Measurements from ENCODE around the gene PCNT. TPM values are rescaled to one million over a fixed set of nuclear protein-coding genes. Genes with fewer than 3 reads are reported as not detected.

The PCNT gene
- total and polyA plus RNA-seq, 9 of the 15 experiments (the other 6 are each of a cell fraction or from before 2014, with no cell fraction given): 9.1 to 53.5 (median 31.3) TPM

DNA sequence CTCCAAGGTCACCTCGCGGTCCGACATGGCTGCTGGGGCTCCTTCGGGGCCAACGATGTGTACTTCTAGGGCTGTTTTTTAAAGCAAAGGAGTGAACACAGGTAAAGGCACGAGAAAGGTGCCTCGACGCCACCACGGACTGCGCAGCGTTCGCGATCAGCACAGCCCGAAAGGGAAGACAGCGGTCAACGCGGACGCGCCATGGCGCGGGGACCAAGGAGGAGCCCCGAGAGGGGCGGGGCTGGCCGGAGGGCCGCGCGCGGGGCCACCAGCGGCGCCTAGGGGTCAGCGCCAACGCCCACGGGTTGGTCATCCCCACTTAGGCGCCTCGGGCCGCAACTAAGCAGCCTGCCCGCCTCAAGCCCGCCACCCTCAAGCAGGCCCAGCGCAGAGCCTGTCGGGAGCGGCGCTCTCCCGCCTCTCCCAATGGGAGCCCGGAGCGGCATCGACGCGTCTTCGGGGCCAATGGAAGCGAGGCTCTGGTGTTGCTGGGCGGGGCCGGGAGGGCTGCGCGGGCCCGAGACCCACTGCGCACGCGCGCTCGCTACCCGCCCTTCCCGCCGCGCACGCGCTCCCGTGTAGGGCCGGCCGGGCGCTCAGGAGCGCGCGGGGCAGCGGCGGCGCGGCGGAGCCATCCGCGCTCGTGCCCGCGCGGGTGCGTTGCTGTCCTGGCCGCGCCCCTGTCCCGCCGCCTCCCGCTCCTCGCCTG, 134.5 kb downstream of the PCNT start, which contains the start of gene DIP2A (continued):
- TF ChIP-seq FOXP1 (CRISPR knock-in tag; IDR thresholded peaks at IDR 0.05) (peak; percentile 68; the same call in 1 of the 2 replicates), TAF7 (tag; IDR thresholded peaks at IDR 0.05) (peak; percentile 92), ZNF197 (CRISPR knock-in tag; IDR thresholded peaks at IDR 0.05; ENCODE audit: low read depth) (peak; percentile 66), HDGF (IDR thresholded peaks at IDR 0.05) (no peak), ZNF583 (CRISPR knock-in tag; IDR thresholded peaks at IDR 0.05) (peak; percentile 94), ZEB2 (IDR thresholded peaks at IDR 0.05) (no peak), CBX3 (IDR thresholded peaks at IDR 0.05; ENCODE audit: borderline replicate concordance in 1 of 2, low read length in 2 of 2) (no peak), TCFL5 (CRISPR knock-in tag; conservative IDR thresholded peaks at IDR 0.05) (no peak), GATAD2B (IDR thresholded peaks at IDR 0.05; ENCODE audit: borderline replicate concordance) (peak; percentile 79; the same call in 1 of the 2 replicates), JUN (IDR thresholded peaks at IDR 0.05; ENCODE audit: borderline replicate concordance, low read depth, low read length) (no peak; the same call in 1 of the 2 replicates), JUN (CRISPR knock-in tag; IDR thresholded peaks at IDR 0.05; ENCODE audit: borderline replicate concordance) (no peak; the same call in 1 of the 2 replicates), CHCHD3 (CRISPR knock-in tag; IDR thresholded peaks at IDR 0.05) (0 out of 2 replicates have a peak, but pooled peaks have one; percentile 46), EP300 (IDR thresholded peaks at IDR 0.05; ENCODE audit: low read length) (peak; percentile 56; the same call in 1 of the 2 replicates), NR2F6 (CRISPR knock-in tag; IDR thresholded peaks at IDR 0.05) (no peak), CREBBP (IDR thresholded peaks at IDR 0.05; ENCODE audit: low read depth, low read length) (no peak), TARDBP (IDR thresholded peaks at IDR 0.05) (no peak; the same call in 1 of the 2 replicates), MCM2 (IDR thresholded peaks at IDR 0.05; ENCODE audit: low read depth) (no peak)
- TF ChIP-seq, protein P1, sequence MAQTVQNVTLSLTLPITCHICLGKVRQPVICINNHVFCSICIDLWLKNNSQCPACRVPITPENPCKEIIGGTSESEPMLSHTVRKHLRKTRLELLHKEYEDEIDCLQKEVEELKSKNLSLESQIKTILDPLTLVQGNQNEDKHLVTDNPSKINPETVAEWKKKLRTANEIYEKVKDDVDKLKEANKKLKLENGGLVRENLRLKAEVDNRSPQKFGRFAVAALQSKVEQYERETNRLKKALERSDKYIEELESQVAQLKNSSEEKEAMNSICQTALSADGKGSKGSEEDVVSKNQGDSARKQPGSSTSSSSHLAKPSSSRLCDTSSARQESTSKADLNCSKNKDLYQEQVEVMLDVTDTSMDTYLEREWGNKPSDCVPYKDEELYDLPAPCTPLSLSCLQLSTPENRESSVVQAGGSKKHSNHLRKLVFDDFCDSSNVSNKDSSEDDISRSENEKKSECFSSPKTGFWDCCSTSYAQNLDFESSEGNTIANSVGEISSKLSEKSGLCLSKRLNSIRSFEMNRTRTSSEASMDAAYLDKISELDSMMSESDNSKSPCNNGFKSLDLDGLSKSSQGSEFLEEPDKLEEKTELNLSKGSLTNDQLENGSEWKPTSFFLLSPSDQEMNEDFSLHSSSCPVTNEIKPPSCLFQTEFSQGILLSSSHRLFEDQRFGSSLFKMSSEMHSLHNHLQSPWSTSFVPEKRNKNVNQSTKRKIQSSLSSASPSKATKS (CRISPR knock-in tag; IDR thresholded peaks at IDR 0.05): no peak
- TF ChIP-seq, protein P2, sequence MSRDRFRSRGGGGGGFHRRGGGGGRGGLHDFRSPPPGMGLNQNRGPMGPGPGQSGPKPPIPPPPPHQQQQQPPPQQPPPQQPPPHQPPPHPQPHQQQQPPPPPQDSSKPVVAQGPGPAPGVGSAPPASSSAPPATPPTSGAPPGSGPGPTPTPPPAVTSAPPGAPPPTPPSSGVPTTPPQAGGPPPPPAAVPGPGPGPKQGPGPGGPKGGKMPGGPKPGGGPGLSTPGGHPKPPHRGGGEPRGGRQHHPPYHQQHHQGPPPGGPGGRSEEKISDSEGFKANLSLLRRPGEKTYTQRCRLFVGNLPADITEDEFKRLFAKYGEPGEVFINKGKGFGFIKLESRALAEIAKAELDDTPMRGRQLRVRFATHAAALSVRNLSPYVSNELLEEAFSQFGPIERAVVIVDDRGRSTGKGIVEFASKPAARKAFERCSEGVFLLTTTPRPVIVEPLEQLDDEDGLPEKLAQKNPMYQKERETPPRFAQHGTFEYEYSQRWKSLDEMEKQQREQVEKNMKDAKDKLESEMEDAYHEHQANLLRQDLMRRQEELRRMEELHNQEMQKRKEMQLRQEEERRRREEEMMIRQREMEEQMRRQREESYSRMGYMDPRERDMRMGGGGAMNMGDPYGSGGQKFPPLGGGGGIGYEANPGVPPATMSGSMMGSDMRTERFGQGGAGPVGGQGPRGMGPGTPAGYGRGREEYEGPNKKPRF (IDR thresholded peaks at IDR 0.05; ENCODE audit: low read depth, low read length): no peak
